ENCODE results near the gene ABCF1. TPM values are rescaled to one million over a fixed set of nuclear protein-coding genes. Genes with fewer than 3 reads are reported as not detected.

Gene ABCF1
- total and polyA plus RNA-seq, 2 of the 8 experiments (the other 6 are each of a cell fraction or from before 2014, with no cell fraction given) = 48.8 to 123 TPM

GRCh38 chr6:30543821-30544220, 27.4 kb upstream of the ABCF1 start:
- Histone ChIP-seq H3K23me2 (ENCODE audit: low read depth, low read length) (no peaks in the 10 kb centered on the region), H2BK12ac (ENCODE audit: low read depth, low read length) (no peak overlapping the region), H3K79me1 (ENCODE audit: low read depth, low read length) (no peaks in the 10 kb centered on the region), H3K56ac (replicated peaks; ENCODE audit: insufficient read length, low read depth, low read length) (no peak overlapping the region), H3K14ac (ENCODE audit: insufficient read length) (no peak overlapping the region), H3K4me2 (ENCODE audit: insufficient read depth in 1 of 2, low read depth in 2 of 2, low read length in 2 of 2) (no peak overlapping the region), H3K79me2 (ENCODE audit: control insufficient read depth in 1 of 2, insufficient read depth in 2 of 2, low read length in 2 of 2) (no peaks in the 10 kb centered on the region), H3K27me3 (replicated peaks in 1 of 4; ENCODE audit: control insufficient read depth in 3 of 4, extremely low read depth in 1 of 4, insufficient read depth in 3 of 4, low read length in 3 of 4) (no peaks in the 10 kb centered on the region), H4K91ac (replicated peaks; ENCODE audit: insufficient read length, low read length) (no peak overlapping the region), H3K4me1 (replicated peaks in 1 of 4; ENCODE audit: control insufficient read depth in 3 of 4, insufficient read depth in 4 of 4, low read length in 3 of 4) (no peaks in the 10 kb centered on the region), H3K4me3 (ENCODE audit: extremely low read depth in 1 of 4, insufficient read depth in 2 of 4, low read depth in 3 of 4, low read length in 4 of 4) (no peak overlapping the region), H3K23ac (ENCODE audit: insufficient read length) (no peak overlapping the region), H3K9me3 (ENCODE audit: insufficient read depth in 2 of 2, low read depth in 1 of 2, low read length in 1 of 2) (no peaks in the 10 kb centered on the region), H4K5ac (ENCODE audit: insufficient read length, low read depth, low read length) (no peak overlapping the region), H3K36me3 (ENCODE audit: control insufficient read depth in 2 of 4, insufficient read depth in 4 of 4, low read length in 3 of 4) (peaks cover 5 to 15% (median 8%) of the 10 kb centered on the region in 4 experiments; a peak in 6 of 8 replicates), H3K27ac (ENCODE audit: low read depth, low read length) (no peak overlapping the region), H2BK120ac (replicated peaks; ENCODE audit: low read depth, low read length) (no peak overlapping the region), H2AK5ac (ENCODE audit: low read depth, low read length) (no peak overlapping the region), H2BK15ac (ENCODE audit: low read length) (no peak overlapping the region), H3K4ac (replicated peaks; ENCODE audit: insufficient read length, low read depth, low read length) (no peak overlapping the region), H2BK20ac (ENCODE audit: low read length) (no peak overlapping the region), H2AFZ (ENCODE audit: low read length) (no peak overlapping the region), H3K9ac (replicated peaks in 1 of 4; ENCODE audit: extremely low read depth in 1 of 4, low read depth in 3 of 4, low read length in 3 of 4) (no peak overlapping the region), H3K18ac (ENCODE audit: extremely low read depth, low read length) (no peak overlapping the region), H4K8ac (ENCODE audit: extremely low read depth, insufficient read depth, low read length) (no peak overlapping the region), H2BK5ac (ENCODE audit: low read depth, low read length) (no peak overlapping the region), H4K20me1 (replicated peaks in 1 of 2; ENCODE audit: control insufficient read depth in 1 of 2, insufficient read depth in 2 of 2, low read length in 2 of 2) (peaks cover 2% of the 10 kb centered on the region in 2 experiments)
- WGBS, 2 experiments (ENCODE audit: extremely low coverage in 1 of 2, insufficient coverage in 1 of 2, insufficient read length in 1 of 2, insufficient replicate concordance in 2 of 2, low coverage in 1 of 2, low lambda C conversion rate in 2 of 2, missing lambda C conversion rate in 1 of 2) = 94% methylated on average over 3 of the region's 3 CpGs; no CpG with 5 or more reads in 1 of the 2 experiments
- CTCF ChIA-PET (ENCODE audit: partially characterized antibody) = interaction anchor here (0.7 to 20.8 kb wide), 15 partner anchors 8 to 220 kb away, joined by 3 to 326 read pairs (median 11); partner anchors contain the start of genes GNL1 and PRR3
- DNase-seq (ENCODE audit: low read depth in 1 of 2, low spot score in 2 of 2) = no peak
- TF ChIP-seq KDM5A (IDR thresholded peaks at IDR 0.05; ENCODE audit: low read length) (no peak), GABPA (IDR thresholded peaks at IDR 0.05; ENCODE audit: borderline replicate concordance, insufficient read depth, low read length) (no peak), EGR1 (IDR thresholded peaks at IDR 0.05; ENCODE audit: borderline replicate concordance, low read depth, low read length) (no peak)
- POLR2A ChIA-PET (ENCODE audit: partially characterized antibody) = interaction anchor here (0.7 to 4.5 kb wide), 5 partner anchors 12 to 72 kb away, joined by 3 to 47 read pairs (median 7); partner anchors contain the start of genes GNL1 and PRR3
- FAIRE-seq = no peak
